Stimulated activated CD4-positive, alpha-beta T cell treated with anti-CD3 and anti-CD28 coated beads, Interleukin-4, amount 100 ng/mL, for 24 hours (primary cell): Measurements from ENCODE around the gene MGLL.

Experiments
- DNase-seq: peaks from one replicate; pipeline ENCODE4 v3.0.0-alpha.2; 2020

MGLL gene

DNA sequence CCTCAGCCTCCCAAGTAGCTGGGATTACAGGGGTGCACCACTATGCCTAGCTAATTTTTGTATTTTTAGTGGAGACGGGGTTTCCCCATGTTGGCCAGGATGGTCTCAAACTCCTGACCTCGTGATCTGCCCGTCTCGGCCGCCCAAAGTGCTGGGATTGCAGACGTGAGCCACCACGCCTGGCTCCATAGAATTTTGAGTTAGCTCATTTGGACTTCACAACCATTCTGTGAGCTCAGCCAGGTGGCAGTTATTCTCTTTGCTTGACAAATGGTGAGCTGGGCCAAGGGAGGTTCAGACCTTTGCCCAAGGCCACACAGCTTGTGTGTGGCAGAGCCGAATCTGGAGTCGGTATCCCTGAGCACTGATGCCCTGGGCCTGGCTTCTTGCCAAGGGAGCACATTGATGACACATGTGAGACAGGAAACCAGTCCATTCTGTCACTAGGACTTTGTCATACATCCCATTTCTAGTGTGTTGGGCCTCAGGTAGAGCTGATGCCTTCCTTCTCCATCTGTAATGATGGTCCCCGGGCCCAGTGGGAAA, 175.7 kb downstream of the MGLL start:
- no peak for DNase-seq

DNA sequence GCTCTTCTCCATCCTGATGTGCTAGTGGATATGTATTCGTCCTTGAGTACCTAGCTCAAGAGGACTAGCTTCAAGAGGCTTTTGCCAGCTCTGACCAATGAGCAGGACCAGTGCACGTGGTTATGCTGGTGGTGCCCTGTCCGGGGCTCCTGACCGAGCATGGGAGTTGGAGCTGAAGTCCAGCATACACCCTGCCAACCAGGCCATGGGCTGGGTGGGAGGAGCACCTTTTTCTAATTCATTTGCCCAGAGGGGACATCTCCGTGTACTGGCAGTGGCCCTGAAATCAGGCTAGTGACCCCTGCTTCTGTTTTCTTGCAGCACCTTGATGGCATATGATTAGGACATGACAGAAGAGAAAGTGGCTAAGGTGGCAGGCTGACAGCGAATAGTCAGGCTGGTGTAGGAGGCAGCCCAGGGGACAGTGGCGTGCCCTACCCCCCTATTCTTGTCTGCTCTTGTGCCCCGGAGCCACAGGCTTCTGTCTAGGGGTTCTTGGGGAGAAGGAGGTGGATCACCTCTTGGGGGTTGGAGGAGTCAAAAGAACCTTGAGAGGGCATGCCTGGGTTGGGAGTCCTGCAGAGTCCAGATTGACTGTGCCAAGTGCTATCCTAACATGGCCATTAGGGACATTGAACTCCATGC, 176.8 kb downstream of the MGLL start:
- DNase-seq: no peak

DNA sequence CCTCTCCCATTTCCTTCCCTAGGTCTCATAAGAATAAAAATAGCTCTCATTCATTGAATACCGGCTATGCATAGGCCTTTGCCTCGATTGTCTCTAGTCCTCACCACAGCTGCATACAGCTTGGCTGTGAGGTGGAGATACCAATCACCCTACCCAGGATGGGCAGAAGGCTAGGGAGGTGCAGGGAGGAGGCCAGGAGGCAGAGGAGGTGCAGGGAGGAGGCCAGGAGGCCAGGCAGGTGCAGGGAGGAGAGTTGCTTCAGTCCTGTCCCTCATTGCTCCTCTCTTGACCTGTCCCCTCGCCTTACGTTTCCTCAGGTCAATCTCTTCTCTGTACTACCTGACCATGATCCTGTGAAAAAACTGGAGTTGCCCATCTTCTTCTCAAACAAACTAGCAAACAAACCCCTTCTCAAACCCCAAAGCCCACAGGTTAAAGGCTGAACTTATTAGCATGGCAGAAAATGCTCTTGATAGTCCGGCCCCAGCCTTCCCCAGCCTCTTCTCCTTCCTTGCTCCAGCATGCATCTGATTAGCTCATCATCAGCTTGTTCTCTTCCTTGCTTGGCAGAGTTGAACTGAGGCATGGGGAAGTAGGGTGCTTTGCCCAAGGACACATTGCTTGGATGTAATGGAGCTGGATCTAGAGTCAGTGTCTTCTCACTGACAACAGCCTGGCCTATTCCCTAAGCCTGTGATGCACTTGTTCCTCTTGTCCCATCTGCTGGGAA, 177.5 kb downstream of the MGLL start:
- DNase-seq: no peak

- no peak for DNase-seq
Measured at GRCh38 chr3:127640042-127640355, 182.3 kb downstream of the MGLL start.

DNA sequence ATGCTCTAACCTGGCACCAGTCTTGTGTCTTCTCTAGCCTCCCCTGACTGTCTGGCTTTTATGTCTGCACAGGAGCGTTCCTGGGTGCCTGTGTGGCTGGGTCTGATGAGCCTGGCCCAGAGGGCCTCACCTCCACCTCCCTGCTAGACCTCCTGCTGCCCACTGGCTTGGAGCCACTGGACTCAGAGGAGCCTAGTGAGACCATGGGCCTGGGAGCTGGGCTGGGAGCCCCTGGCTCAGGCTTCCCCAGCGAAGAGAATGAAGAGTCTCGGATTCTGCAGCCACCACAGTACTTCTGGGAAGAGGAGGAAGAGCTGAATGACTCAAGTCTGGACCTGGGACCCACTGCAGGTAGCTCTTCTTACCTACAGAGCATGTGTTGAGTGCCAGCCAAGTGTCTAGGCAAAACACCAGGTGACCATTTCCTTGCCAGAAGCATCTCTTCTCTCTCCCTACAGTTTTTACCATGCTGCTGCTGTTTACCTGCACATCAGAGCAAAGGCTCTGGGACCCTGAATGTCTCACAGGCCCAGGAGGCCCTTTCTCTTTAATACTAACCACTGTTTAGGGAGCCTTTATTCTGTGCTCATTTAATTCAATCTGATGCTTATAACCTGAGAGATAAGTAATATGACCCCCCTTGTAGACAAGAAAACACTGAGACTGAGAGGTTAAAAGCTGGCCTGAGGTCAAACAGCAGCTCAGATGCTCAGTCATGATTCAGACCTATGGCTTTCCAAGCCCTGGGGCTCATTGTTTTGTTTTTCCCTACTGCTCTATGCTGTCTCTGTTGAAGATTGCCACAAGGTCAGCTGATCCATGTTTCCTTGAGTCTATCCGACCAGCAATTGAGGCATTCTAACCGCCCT, 182.9 kb downstream of the MGLL start:
- DNase-seq: no peak
